AG04450 (cell line): ENCODE measurements around the gene XPA. TPM values are rescaled to one million over a fixed set of nuclear protein-coding genes. Genes with fewer than 3 reads are reported as not detected.

Experiments used
- CTCF ChIA-PET: fragments of 300-600, 350-600 bp; formaldehyde crosslinking; extraction: SDS; loops from one replicate; lab custom pipeline; 2022; ENCODE audit warnings: antibody characterized with exemption, inconsistent platforms; lab: Charles Lee
- POLR2A ChIA-PET: fragments of 350-600 bp; formaldehyde crosslinking; extraction: SDS; loops from one replicate; lab custom pipeline; 2021; ENCODE audit warnings: antibody characterized with exemption, inconsistent platforms; lab: Yijun Ruan, JAX
- DNase-seq: peaks from one replicate; pipeline ENCODE4 v3.0.0-alpha.2; 2011; ENCODE audit warnings: low read depth, low spot score
- H3K27ac ChIP-seq: one replicate; pipeline ENCODE4 v1.5.1; 2012; ENCODE audit warnings: low read depth, low read length, control low read depth
- H3K27me3 ChIP-seq: one replicate; pipeline ENCODE4 v1.6.0; 2012; ENCODE audit warnings: low read length; ENCODE audit not compliant: control insufficient read depth, insufficient read depth
- H3K4me3 ChIP-seq: 2 replicates; pipeline ENCODE4 v1.5.1; 2011; ENCODE audit warnings: mild to moderate bottlenecking, low read depth, low read length, control low read depth
- H3K9me3 ChIP-seq: 2 replicates; pipeline ENCODE4 v1.5.1; 2012; ENCODE audit warnings: low read length; ENCODE audit not compliant: control insufficient read depth, insufficient read depth
- polyA plus RNA-seq: library from polyadenylated mRNA; depleted of rRNA; stranded (reverse); fragments of >200 nt; gene quantifications from 2 replicates; pipeline ENCODE4 v1.2.3, GENCODE V29; 2011
- TF ChIP-seq, protein P1 (sequence below): IDR thresholded peaks from 2 replicates; pipeline ENCODE4 v1.5.1; 2011; ENCODE audit warnings: low read depth, low read length, control low read depth, inconsistent platforms

XPA gene
- polyA plus RNA-seq, 1 experiment, result 4.7 TPM

DNA sequence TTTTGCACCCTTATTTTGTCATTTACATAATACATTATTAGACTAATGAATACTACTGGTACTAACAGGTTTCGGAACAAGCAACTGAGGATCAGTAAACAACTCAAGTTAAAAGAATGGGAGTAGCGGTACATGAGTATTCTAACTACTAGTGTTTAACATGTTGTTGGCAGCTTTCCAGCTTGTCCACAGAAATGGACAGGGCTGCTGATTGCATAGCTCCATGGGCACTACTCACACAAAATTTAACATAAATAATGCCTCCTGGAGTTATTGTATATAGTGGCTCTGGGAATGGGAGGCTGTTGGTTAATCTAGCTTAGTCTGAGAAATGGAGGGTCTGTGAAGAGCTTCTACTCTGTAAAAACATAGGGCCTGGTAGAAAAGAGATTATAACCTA is 56.8 kb downstream of the XPA start:
- CTCF ChIA-PET, result interaction anchor here (1.5 to 1.7 kb wide), 2 partner anchors 25 to 171 kb away, joined by 4 to 7 read pairs; no protein-coding TSS in a partner anchor
- Histone ChIP-seq H3K9me3 (no peaks in the 10 kb centered on the region; the same call in 1 of the 2 replicates), H3K27ac (no peak overlapping the region), H3K27me3 (no peaks in the 10 kb centered on the region), H3K4me3 (no peak overlapping the region)
- POLR2A ChIA-PET, result interaction anchor here (0.7 kb wide), 1 partner anchor 9 kb away, joined by 4 read pairs; no protein-coding TSS in a partner anchor
- DNase-seq, result no peak
- TF ChIP-seq, protein P1, sequence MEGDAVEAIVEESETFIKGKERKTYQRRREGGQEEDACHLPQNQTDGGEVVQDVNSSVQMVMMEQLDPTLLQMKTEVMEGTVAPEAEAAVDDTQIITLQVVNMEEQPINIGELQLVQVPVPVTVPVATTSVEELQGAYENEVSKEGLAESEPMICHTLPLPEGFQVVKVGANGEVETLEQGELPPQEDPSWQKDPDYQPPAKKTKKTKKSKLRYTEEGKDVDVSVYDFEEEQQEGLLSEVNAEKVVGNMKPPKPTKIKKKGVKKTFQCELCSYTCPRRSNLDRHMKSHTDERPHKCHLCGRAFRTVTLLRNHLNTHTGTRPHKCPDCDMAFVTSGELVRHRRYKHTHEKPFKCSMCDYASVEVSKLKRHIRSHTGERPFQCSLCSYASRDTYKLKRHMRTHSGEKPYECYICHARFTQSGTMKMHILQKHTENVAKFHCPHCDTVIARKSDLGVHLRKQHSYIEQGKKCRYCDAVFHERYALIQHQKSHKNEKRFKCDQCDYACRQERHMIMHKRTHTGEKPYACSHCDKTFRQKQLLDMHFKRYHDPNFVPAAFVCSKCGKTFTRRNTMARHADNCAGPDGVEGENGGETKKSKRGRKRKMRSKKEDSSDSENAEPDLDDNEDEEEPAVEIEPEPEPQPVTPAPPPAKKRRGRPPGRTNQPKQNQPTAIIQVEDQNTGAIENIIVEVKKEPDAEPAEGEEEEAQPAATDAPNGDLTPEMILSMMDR, result no peak

DNA sequence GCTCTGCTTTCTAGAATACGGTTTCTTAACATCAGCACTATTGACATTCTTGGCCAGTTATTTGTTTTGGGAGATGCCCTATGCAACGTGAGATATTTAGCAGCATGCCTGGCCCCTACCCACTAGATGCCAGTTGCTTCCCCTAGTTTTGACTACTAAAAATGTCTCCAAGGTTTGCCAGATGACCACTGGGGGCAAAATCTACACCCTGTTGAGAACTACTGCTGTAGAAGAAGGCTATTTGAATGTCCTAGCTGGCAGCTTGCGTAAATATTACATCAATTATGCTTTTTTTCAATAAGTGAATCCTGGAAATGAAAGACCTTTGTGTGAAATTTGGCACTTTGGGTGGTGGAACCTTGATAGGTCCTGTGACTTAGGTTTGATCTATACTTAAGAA is 58.5 kb downstream of the XPA start:
- Histone ChIP-seq H3K27ac (no peak overlapping the region), H3K9me3 (no peaks in the 10 kb centered on the region; the same call in 1 of the 2 replicates), H3K4me3 (no peak overlapping the region), H3K27me3 (no peaks in the 10 kb centered on the region)
- DNase-seq, result no peak
- ChIA-PET CTCF (interaction anchor here (1.7 kb wide), 1 partner anchor 23 kb away, joined by 7 read pairs; no protein-coding TSS in a partner anchor), POLR2A (interaction anchor here (0.6 kb wide), 1 partner anchor 284 kb away, joined by 3 read pairs; the partner anchor contains the start of gene TRMO)
- TF ChIP-seq, protein P1, result peak; percentile 26

DNA sequence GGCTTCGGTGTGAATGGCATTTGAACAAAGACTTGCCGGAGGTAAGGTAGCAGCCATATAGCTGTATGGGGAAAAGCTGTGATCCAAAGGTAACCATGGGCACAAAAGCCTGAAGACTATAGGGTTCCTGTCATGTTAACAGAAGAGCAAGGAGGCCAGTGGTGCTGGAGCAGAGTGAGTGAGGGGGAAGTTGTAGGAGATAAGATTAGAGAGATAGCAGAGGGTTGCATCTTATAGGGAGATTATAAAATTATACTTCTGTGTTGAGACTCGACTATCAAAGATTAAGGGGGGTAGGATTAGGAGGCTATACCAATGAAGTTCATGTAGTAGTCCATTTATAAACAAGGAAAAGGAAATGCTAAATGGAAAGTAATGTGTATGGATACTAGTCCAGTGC is 60.2 kb downstream of the XPA start:
- no peak for DNase-seq
- TF ChIP-seq, protein P1, result no peak
- H3K27me3 ChIP-seq, result no peaks in the 10 kb centered on the region
- CTCF ChIA-PET, result interaction anchor here (1.7 kb wide), 1 partner anchor 21 kb away, joined by 4 read pairs; no protein-coding TSS in a partner anchor
- POLR2A ChIA-PET, result interaction anchor here (0.7 kb wide), 1 partner anchor 41 kb away, joined by 3 read pairs; no protein-coding TSS in a partner anchor
- H3K9me3 ChIP-seq, result no peaks in the 10 kb centered on the region; the same call in 1 of the 2 replicates
- H3K4me3 ChIP-seq, result no peak overlapping the region
- no peak overlapping the region for H3K27ac ChIP-seq

DNA sequence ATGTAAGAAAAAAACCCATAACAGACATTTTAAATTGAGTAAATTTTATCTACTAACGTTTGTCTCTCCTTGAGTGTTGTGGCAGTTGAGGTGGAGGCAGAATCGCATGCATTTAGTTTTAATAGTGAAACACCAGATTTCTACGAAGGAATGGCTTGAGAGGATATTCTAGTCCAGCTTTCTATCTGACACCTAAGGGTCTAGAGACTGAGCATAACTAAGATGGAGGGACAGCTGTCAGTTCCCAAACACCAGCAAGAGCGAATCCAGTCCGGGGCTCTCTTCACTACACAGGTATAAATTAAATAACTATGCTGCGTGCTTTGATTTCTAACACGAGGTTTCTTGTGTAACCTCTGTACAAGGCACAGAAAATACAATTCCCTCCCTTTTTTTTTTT is 62.1 kb downstream of the XPA start:
- Histone ChIP-seq H3K27me3 (no peaks in the 10 kb centered on the region), H3K9me3 (no peaks in the 10 kb centered on the region; the same call in 1 of the 2 replicates), H3K4me3 (peak overlapping the region; percentile 97), H3K27ac (no peak overlapping the region)
- TF ChIP-seq, protein P1, result no peak
- CTCF ChIA-PET, result interaction anchor here (0.7 kb wide), 1 partner anchor 12 kb away, joined by 3 read pairs; no protein-coding TSS in a partner anchor
- no peak for DNase-seq
- POLR2A ChIA-PET, result interaction anchor here (0.5 kb wide), 1 partner anchor 288 kb away, joined by 3 read pairs; the partner anchor contains the start of gene TRMO
